Measurements from ENCODE around the gene MYO18A. TPM values are rescaled to one million over a fixed set of nuclear protein-coding genes. Genes with fewer than 3 reads are reported as not detected.

The MYO18A gene
- total and polyA plus RNA-seq, 10 of the 15 experiments (the other 5 are each of a cell fraction or from before 2014, with no cell fraction given), result 2.9 to 66.0 (median 24.5) TPM

DNA sequence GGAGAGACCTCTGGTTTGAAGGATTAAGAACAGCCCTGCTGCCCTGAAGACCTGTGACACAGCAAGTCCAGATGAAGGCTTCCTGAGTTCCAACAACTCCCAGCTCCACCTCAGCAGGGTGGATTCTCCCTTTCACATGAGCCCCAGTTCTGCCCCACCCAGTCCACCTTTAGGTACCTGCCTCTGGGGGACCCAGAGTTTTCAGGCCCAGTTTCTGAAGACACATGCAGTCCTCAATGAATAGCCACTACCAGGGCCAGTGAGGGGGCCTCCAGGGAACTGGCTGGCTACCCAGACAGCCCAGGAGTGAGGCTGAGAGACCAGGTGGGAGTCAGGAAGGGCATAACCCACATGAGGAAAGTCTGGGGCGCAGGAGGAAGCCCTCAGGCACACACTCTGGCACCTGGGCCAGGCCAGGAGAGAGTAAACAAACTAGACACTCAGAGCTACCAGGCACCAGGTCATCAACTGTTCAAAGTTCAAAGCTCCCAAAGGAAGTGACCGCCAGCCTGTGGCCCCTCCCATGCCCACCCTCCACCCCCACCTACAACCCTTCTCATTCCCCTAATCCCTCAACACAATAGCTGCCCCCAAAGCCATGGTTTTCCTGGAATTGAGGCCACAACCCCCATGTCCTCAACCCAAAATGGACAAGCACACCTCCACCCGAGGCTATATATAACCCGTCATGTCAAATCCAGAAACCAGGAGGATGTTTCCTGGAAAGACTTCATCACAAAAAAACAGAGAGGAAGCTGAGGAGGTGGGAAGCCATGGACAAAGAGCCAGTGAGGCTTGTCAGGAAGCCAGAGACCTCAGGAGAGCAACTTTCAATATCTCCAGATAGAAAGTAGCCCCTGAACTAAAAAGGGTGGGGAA, 2.1 kb downstream of the MYO18A start:
- intact Hi-C loops (cut with micrococcal nuclease; ENCODE audit: unreplicated experiment), result no loop called here

More for the DNA sequence above, 2.1 kb downstream of the MYO18A start:
- FAIRE-seq (no peak), DNase-seq (ENCODE audit: low read depth, low spot score) (no peak), ATAC-seq (no peak)
- Histone ChIP-seq H3K9ac (ENCODE audit: control insufficient read depth, insufficient read depth, low read length) (no peak overlapping the region), H2AFZ (ENCODE audit: control insufficient read depth, low read depth, low read length) (no peak overlapping the region), H4K20me1 (ENCODE audit: control insufficient read depth, insufficient read depth) (no peaks in the 10 kb centered on the region), H3K79me2 (ENCODE audit: control insufficient read depth, insufficient read depth, low read length) (peaks cover 3% of the 10 kb centered on the region; the same call in 1 of the 2 replicates), H3K27me3 (replicated peaks in 1 of 2; ENCODE audit: control insufficient read depth in 2 of 2, insufficient read depth in 2 of 2, low read length in 1 of 2) (no peaks in the 10 kb centered on the region), H3K4me1 (ENCODE audit: control insufficient read depth, insufficient read depth, low read length) (peaks cover 17% of the 10 kb centered on the region), H3K9me3 (replicated peaks; ENCODE audit: control insufficient read depth, insufficient read depth, low read length) (no peaks in the 10 kb centered on the region), H3K4me3 (no peak overlapping the region), H3K4me2 (ENCODE audit: control insufficient read depth, insufficient read depth) (no peak overlapping the region), H3K27ac (ENCODE audit: control insufficient read depth, insufficient read depth) (no peak overlapping the region), H3K36me3 (ENCODE audit: control insufficient read depth in 2 of 2, insufficient read depth in 2 of 2, low read length in 1 of 2) (no peaks in the 10 kb centered on the region)
- ChIA-PET CTCF (interaction anchor here (0.7 to 12.9 kb wide), 7 partner anchors 14 to 113 kb away, joined by 3 to 260 read pairs (median 4); no protein-coding TSS in a partner anchor), POLR2A (interaction anchor here (0.6 to 3.1 kb wide), 6 partner anchors 29 to 226 kb away, joined by 3 to 54 read pairs (median 5); partner anchors contain the start of gene NUFIP2), SMC1A (ENCODE audit: uncharacterized antibody, unreplicated experiment) (interaction anchor here (0.6 to 9.2 kb wide), 7 partner anchors 9 to 731 kb away, joined by 3 to 158 read pairs (median 8); no protein-coding TSS in a partner anchor), RAD21 (ENCODE audit: unreplicated experiment) (interaction anchor here (1.7 to 10.4 kb wide), 4 partner anchors 22 to 54 kb away, joined by 5 to 207 read pairs (median 18); no protein-coding TSS in a partner anchor)
- in situ Hi-C loops (cut with MboI), result no loop called here
- WGBS (ENCODE audit: insufficient coverage, insufficient replicate concordance, low lambda C conversion rate, missing lambda C conversion rate), result 81% methylated on average over 3 of the region's 4 CpGs
- TF ChIP-seq CBX5 (IDR thresholded peaks at IDR 0.05; ENCODE audit: low read depth) (no peak), USF1 (IDR thresholded peaks at IDR 0.05; ENCODE audit: borderline replicate concordance, extremely low read length, insufficient read depth, low read depth, low read length) (no peak), SIX5 (IDR thresholded peaks at IDR 0.05; ENCODE audit: low read depth, low read length, severe bottlenecking) (no peak), POU2F2 (IDR thresholded peaks at IDR 0.05; ENCODE audit: borderline replicate concordance, low read depth, low read length) (no peak), YY1 (IDR thresholded peaks at IDR 0.05; ENCODE audit: low read depth, low read length) (no peak), CEBPB (IDR thresholded peaks at IDR 0.05; ENCODE audit: borderline replicate concordance in 1 of 2, low read depth in 2 of 2, low read length in 2 of 2) (no peak), TBL1XR1 (IDR thresholded peaks at IDR 0.05; ENCODE audit: low read depth, low read length) (no peak), NFYB (IDR thresholded peaks at IDR 0.05; ENCODE audit: insufficient read depth, low read depth, low read length) (no peak), ASH2L (IDR thresholded peaks at IDR 0.05; ENCODE audit: borderline replicate concordance, low read depth) (no peak), YBX1 (IDR thresholded peaks at IDR 0.05) (no peak), MTA3 (IDR thresholded peaks at IDR 0.05; ENCODE audit: borderline replicate concordance, low read length) (no peak), RCOR1 (conservative IDR thresholded peaks at IDR 0.05; ENCODE audit: low read depth, low read length) (no peak), KLF5 (IDR thresholded peaks at IDR 0.05; ENCODE audit: partially characterized antibody) (no peak), FOXK2 (IDR thresholded peaks at IDR 0.05) (no peak), IKZF2 (IDR thresholded peaks at IDR 0.05) (no peak), MAX (IDR thresholded peaks at IDR 0.05; ENCODE audit: low read depth, low read length) (no peak)
- BruUV-seq (replicated peaks), result no TSS peak

Data from GM12878 (cell line).